ELF-1 (cell line): ENCODE measurements around the gene PFDN2.

Experiments
- DNase-seq: peaks from one replicate; pipeline ENCODE4 v3.0.0-alpha.2; 2016; ENCODE audit warnings: low read depth, low spot score

PFDN2 gene

GRCh38 chr1:161100556-161100955 is 17.3 kb downstream of the PFDN2 start:
- no peak for DNase-seq

DNA sequence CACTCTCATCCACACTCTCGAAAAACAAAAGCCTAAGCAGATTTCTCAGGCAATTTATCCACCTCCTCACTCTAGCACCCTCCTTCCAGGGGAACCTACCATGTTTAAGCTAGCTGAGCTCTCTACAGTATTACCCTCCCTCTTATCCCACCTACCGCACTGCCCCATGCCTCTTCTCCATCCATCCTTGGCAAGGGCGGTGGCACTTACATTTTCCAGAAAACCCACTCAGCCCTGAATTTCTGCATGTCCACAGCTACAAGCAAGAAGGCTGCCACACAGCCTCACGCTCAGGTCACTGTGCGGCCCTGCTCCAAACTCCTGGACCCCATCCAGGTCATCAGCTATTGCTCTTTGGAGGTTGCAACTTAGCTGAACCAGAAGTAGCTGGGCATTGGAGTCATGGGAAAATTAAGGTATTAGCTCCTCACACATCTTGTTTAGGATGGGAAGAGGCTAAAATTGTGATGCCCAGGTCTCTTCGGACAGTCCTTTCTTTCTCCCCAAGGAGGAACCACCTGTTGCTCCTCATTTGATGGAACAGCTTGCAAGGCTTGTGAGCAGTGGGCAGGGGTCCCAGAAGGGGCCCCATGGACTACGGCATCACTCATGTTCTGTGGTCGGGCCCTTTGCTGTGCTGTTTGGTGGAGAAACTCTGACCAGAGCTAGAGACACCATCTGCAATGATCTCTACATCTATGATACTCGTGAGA is 18.6 kb downstream of the PFDN2 start:
- no peak for DNase-seq

GRCh38 chr1:161098210-161099068 is 19.4 kb downstream of the PFDN2 start, which contains the start of gene KLHDC9:
Gene KLHDC9 (plus strand): TSS chr1:161098361. CDS start chr1:161098536, 175 bp downstream.
- DNase-seq: peak; percentile 95

GRCh38 chr1:161096530-161096929 is 21.3 kb downstream of the PFDN2 start:
- DNase-seq: no peak

GRCh38 chr1:161096015-161096414 is 21.8 kb downstream of the PFDN2 start:
- DNase-seq: no peak

- DNase-seq: no peak
Measured at GRCh38 chr1:161095230-161095629, 22.6 kb downstream of the PFDN2 start.

DNA sequence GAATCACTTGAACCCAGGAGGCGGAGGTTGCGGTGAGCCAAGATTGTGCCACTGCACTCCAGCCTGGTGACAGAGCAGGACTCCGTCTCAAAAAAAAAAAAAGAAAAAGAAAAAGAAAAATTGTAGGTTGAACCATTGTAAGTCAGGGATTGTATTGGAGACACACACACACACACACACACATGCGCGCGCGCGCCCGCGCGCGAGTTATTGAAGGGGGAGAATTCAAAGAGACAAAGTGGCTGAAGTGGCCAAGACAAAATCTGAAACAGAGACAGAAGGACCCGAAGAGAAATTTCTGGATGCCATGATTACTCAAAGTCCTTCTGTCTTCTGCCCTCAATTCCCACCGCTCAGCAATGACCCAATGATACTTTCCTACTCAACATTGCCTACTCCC is 23.4 kb downstream of the PFDN2 start:
- no peak for DNase-seq

DNA sequence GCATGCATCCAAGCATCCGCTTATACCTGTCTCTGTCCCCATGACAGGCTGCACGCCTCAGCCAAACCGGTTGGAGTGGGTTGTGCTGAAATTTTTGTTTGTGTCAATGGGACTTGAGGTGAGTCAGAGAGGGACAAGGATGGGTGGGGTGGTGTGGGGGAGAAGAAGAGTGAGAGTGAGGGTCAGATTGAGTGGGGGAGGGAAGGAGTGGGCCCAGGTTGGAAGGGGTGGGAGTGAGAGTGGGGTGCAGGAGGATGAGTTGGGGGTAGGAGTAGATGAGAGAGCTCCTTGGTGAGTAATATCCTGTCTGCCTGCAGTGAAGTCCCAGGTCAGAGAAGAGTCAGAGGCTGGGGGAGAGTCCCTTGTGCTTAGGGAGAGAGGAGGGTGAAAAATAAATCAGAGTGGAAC is 25.2 kb downstream of the PFDN2 start:
- DNase-seq: no peak

GRCh38 chr1:161091796-161092507 is 25.9 kb downstream of the PFDN2 start:
- no peak for DNase-seq

DNA sequence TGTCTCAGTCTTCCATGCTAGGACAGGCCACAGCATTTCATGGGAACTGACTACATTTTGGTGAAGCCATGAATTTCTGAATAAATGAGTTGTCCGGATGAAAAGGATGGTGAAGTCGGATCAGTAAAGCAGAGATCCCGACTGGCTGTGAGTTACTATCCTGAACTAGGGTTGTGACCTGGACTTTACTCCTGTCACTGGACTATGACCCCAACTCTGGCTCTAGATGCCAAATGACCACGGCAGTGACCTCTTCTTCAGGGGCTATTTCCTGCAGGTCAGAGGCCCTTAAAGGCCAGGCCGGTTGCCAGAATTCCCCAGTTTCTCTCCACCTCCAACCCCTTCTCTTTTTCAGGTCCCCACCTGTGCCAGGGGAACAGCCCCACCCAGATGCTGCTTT is 26.7 kb downstream of the PFDN2 start:
- DNase-seq: no peak

- no peak for DNase-seq
Measured at GRCh38 chr1:161090617-161091016, 27.2 kb downstream of the PFDN2 start.

DNA sequence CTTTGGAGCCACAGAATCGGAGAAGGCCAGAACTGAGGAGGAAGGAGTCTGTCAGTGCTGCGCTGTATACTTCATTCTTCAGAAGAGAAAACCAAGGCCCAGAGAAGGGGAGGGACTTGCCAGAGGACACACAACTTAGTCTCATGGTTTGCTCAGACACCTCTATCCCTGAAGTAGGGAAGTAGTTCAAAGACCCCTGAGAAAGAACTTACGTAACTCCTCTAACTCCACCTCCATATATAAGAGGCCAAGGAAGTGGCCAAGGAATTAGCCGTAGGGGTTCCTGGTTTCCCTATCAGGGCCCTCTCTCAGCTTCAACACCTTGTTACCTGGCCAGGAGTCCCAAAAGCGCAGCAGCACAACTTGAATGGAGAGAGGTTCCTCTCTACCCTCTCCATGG is 27.9 kb downstream of the PFDN2 start:
- DNase-seq: no peak

DNA sequence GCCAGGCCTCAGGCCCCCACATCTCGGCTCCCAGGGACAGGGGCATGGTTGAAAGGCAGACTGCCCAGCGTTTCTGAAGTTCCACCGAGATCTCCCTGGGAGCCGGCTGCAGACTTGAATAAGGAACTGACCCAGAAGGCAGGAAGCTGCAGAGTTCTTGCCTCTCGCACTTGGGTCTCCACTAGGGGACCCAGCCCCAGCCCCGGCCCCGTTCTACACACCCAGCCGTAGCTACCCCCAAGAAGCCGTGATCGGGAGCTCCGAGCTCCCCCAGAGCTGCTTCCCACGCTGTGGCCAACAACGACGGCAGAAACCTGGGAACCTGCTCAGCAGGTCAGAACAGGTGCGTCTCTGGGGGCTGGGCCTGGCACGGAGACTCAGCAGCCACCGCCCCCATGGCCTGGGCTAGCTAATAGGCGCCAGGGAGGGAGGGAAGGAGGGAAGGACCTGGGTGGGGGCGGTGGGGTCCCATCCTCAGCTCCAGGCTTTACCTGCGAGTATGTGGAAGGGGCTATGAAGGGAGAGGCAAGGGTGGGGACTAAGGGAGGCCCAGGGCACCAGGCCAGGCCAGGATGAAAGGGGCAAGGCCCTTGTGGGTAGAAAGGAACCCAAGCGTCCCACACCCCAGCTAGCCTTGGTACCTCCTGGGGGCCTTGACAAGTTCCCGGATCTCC is 28.4 kb downstream of the PFDN2 start, which contains the start of gene NECTIN4:
NECTIN4 (minus strand) TSS at position 308 of the 674 bp plus-strand sequence; CDS start at position 46, 262 bp downstream.
- peak; percentile 41 for DNase-seq

DNA sequence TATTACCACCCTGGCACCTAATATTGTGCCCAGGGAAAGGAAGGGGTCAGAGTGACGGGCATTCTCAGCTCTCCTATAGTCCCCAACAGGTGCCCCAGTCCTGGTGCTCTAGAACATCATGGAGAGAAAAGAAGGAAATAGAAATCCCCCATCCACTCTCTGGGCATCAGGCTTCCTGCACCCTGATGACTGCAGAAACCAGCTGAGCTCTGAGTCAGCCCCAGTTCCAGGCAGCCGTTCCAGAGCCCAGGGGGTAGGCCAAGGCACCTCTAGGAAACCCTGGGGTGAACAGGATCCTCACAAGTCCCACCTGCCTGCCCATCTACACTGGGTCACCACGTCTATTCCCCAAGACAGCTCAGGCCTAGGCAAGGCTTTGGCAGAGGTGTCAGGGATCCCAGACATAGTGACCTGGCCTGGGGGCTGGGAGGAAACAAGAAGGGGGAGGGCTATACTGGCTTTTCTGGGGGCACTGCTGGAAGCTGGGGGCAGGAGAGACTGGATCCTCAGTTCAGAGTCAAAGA is 29.2 kb downstream of the PFDN2 start:
- no peak for DNase-seq

DNA sequence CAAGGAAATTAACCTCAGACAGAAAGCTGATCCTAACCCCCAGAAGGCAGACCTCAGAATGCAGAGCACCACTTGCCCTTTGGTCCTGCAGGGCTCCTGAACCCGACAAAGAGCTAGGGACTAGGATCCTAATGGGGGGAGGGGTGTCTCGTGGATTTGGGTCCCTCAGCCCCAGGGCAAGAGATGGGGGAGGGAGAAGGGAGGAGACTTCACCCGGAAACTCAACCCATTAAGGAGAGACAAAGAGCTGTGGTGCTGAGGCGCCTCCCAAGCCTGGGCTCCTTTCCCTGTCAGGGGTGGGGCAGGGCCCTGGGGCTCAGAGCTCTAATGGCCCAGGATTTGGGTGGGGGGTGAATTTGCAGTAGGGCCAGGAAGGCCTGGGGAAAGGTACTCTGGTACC is 31.4 kb downstream of the PFDN2 start:
- no peak for DNase-seq

GRCh38 chr1:161085165-161085564 is 32.7 kb downstream of the PFDN2 start:
- DNase-seq: peak; percentile 63

- DNase-seq: peak; percentile 41
Measured at GRCh38 chr1:161084597-161084988, 33.2 kb downstream of the PFDN2 start.

- DNase-seq: no peak
Measured at GRCh38 chr1:161083748-161084596, 33.9 kb downstream of the PFDN2 start.

GRCh38 chr1:161082996-161083747 is 34.7 kb downstream of the PFDN2 start:
- peak; percentile 97 for DNase-seq

GRCh38 chr1:161082483-161082882 is 35.4 kb downstream of the PFDN2 start:
- DNase-seq: peak; percentile 42
